GM12878 (cell line): ENCODE measurements around the gene HUS1. TPM values are rescaled to one million over a fixed set of nuclear protein-coding genes. Genes with fewer than 3 reads are reported as not detected.

ENCODE experiments used
- ATAC-seq: fragments of 200-7000 bp; cut with Tn5 transposase; 3 replicates; pipeline ENCODE4 v1.9.1; 2020; ENCODE audit warnings: mild to moderate bottlenecking, moderate library complexity
- BruUV-seq: library from RNA; stranded (reverse); fragments of 400-500 nt; replicated peaks from 2 replicates; lab custom pipeline; 2021; lab: Mats Ljungman, UMichigan
- CTCF ChIA-PET: fragments of 300-600 bp; sonication (Branson Sonifier 250); formaldehyde crosslinking; extraction: SDS; loops from one replicate; lab custom pipeline; 2021; ENCODE audit warnings: inconsistent platforms; lab: Yijun Ruan, JAX
- POLR2A ChIA-PET: fragments of 350-600 bp; formaldehyde crosslinking; extraction: SDS; loops from one replicate; lab custom pipeline; 2021; ENCODE audit warnings: inconsistent platforms; lab: Charles Lee
- RAD21 ChIA-PET: fragments of 300-600 bp; sonication (Branson Sonifier 250); formaldehyde crosslinking; loops from one replicate; lab custom pipeline; 2023; ENCODE audit warnings: antibody characterized with exemption; ENCODE audit not compliant: unreplicated experiment; lab: Charles Lee
- SMC1A ChIA-PET: fragments of 300-600 bp; sonication (Branson Sonifier 250); formaldehyde crosslinking; loops from one replicate; lab custom pipeline; 2023; ENCODE audit not compliant: unreplicated experiment, uncharacterized antibody; lab: Charles Lee
- DNase-seq: peaks from one replicate; pipeline ENCODE4 v3.0.0-alpha.2; 2011; ENCODE audit warnings: low read depth, low spot score
- FAIRE-seq: peaks from 3 replicates; lab custom pipeline; 2011; peaks lifted over from hg19 to GRCh38; lab: Jason Lieb, UNC
- H2AFZ ChIP-seq: 2 replicates; pipeline ENCODE4 v1.6.0; 2011; ENCODE audit warnings: low read depth, low read length, control low read depth; ENCODE audit not compliant: control insufficient read depth
- H3K27ac ChIP-seq: 2 replicates; pipeline ENCODE4 v1.5.1; 2011; ENCODE audit warnings: control low read depth; ENCODE audit not compliant: control insufficient read depth, insufficient read depth
- H3K27me3 ChIP-seq, 2 experiments: replicated peaks in 1 of 2; 2 replicates each; pipeline versions ENCODE4 v1.6.0 to v1.6.1; 2011; ENCODE audit warnings: low read length in 1 of 2; ENCODE audit not compliant: control insufficient read depth in 2 of 2, insufficient read depth in 2 of 2
- H3K36me3 ChIP-seq, 2 experiments: 2 replicates each; pipeline ENCODE4 v1.5.1; 2011; ENCODE audit warnings: low read length in 1 of 2; ENCODE audit not compliant: control insufficient read depth in 2 of 2, insufficient read depth in 2 of 2
- H3K4me1 ChIP-seq: 2 replicates; pipeline ENCODE4 v1.6.1; 2011; ENCODE audit warnings: mild to moderate bottlenecking, low read length, moderate library complexity, mixed read lengths; ENCODE audit not compliant: control insufficient read depth, insufficient read depth
- H3K4me2 ChIP-seq: 2 replicates; pipeline ENCODE4 v1.6.0; 2011; ENCODE audit warnings: control low read depth; ENCODE audit not compliant: control insufficient read depth, insufficient read depth
- H3K4me3 ChIP-seq: fragments of 200-600 bp; sonication (generic); 2 replicates; pipeline ENCODE4 v1.5.1; 2016
- H3K79me2 ChIP-seq: 2 replicates; pipeline ENCODE4 v1.6.0; 2011; ENCODE audit warnings: low read length; ENCODE audit not compliant: control insufficient read depth, insufficient read depth
- H3K9ac ChIP-seq: 2 replicates; pipeline ENCODE4 v1.8.0; 2011; ENCODE audit warnings: low read length, control low read depth, mixed read lengths; ENCODE audit not compliant: control insufficient read depth, insufficient read depth
- H3K9me3 ChIP-seq: replicated peaks from 3 replicates; pipeline ENCODE4 v1.5.1; 2011; ENCODE audit warnings: mild to moderate bottlenecking, low read length; ENCODE audit not compliant: control insufficient read depth, insufficient read depth
- H4K20me1 ChIP-seq: 2 replicates; pipeline ENCODE4 v1.6.0; 2011; ENCODE audit not compliant: control insufficient read depth, insufficient read depth
- ATF2 ChIP-seq: IDR thresholded peaks from 2 replicates; pipeline ENCODE4 v1.6.1; 2012; ENCODE audit warnings: low read length, inconsistent platforms
- ATF3 ChIP-seq: IDR thresholded peaks from 2 replicates; pipeline ENCODE4 v1.6.1; 2011; ENCODE audit warnings: low read depth, mild to moderate bottlenecking, low read length, moderate library complexity, borderline replicate concordance; ENCODE audit errors: extremely low read depth
- CBX3 ChIP-seq: fragments of 200-600 bp; sonication (generic); IDR thresholded peaks from 2 replicates; pipeline ENCODE4 v1.6.1; 2016; ENCODE audit warnings: low read depth, borderline replicate concordance
- ELK1 ChIP-seq: IDR thresholded peaks from 2 replicates; pipeline ENCODE4 v1.6.1; 2012; ENCODE audit warnings: low read depth, low read length, improper control_type of control experiment
- FOS ChIP-seq: IDR thresholded peaks from 3 replicates; pipeline ENCODE4 v1.6.1; 2011; ENCODE audit warnings: borderline replicate concordance; ENCODE audit not compliant: insufficient read length; ENCODE audit errors: extremely low read depth
- HCFC1 ChIP-seq: fragments of 150-350 bp; IDR thresholded peaks from 2 replicates; pipeline ENCODE4 v1.6.1; 2014; ENCODE audit warnings: low read length
- MEF2B ChIP-seq: fragments of 450-650 bp; IDR thresholded peaks from 2 replicates; pipeline ENCODE4 v1.6.1; 2018; ENCODE audit warnings: mild to moderate bottlenecking, moderate library complexity; ENCODE audit not compliant: partially characterized antibody, poor library complexity, severe bottlenecking
- MTA2 ChIP-seq: fragments of 450-650 bp; IDR thresholded peaks from 2 replicates; pipeline ENCODE4 v1.6.1; 2016; ENCODE audit warnings: low read depth, mild to moderate bottlenecking, moderate library complexity
- MXI1 ChIP-seq: fragments of 150-350 bp; IDR thresholded peaks from 2 replicates; pipeline ENCODE4 v1.6.1; 2011; ENCODE audit warnings: low read depth, mild to moderate bottlenecking, inconsistent platforms, low read length, improper control_type of control experiment
- NFXL1 ChIP-seq: fragments of 450-650 bp; IDR thresholded peaks from 2 replicates; pipeline ENCODE4 v1.6.1; 2017; ENCODE audit warnings: antibody characterized with exemption, mild to moderate bottlenecking, borderline replicate concordance
- PAX8 ChIP-seq: fragments of 450-650 bp; IDR thresholded peaks from 2 replicates; pipeline ENCODE4 v1.6.1; 2017; ENCODE audit warnings: mild to moderate bottlenecking, moderate library complexity
- RBBP5 ChIP-seq: fragments of 200-600 bp; sonication (generic); conservative IDR thresholded peaks from 2 replicates; pipeline ENCODE4 v1.6.1; 2016
- SIN3A ChIP-seq: IDR thresholded peaks from 2 replicates; pipeline ENCODE4 v1.6.1; 2012; ENCODE audit warnings: low read depth, low read length, improper control_type of control experiment
- STAT1 ChIP-seq: fragments of 450-650 bp; conservative IDR thresholded peaks from 2 replicates; pipeline ENCODE4 v1.6.1; 2014; ENCODE audit warnings: antibody characterized with exemption, mild to moderate bottlenecking
- ZNF274 ChIP-seq: IDR thresholded peaks from one replicate; pipeline ENCODE4 v1.8.0; 2011; ENCODE audit not compliant: insufficient read length, insufficient read depth
- WGBS: methylation state at CpG from one replicate; pipeline ENCODE4 v1.1.6; 2016; ENCODE audit warnings: low lambda C conversion rate; ENCODE audit not compliant: insufficient replicate concordance, insufficient coverage; ENCODE audit errors: missing lambda C conversion rate; 5-methylcytosine and 5-hydroxymethylcytosine counted together
- in situ Hi-C: fragments of 300-500 bp; cut with MboI; formaldehyde crosslinking; loops from 9 replicates; pipeline ENCODE4 v1.14.3; 2018; ENCODE audit warnings: mixed read lengths
- intact Hi-C: fragments of 100-400 bp; cut with micrococcal nuclease; formaldehyde crosslinking; loops from one replicate; pipeline ENCODE4 v1.14.2; 2022; ENCODE audit not compliant: unreplicated experiment
- polyA plus RNA-seq, 11 experiments: library from polyadenylated mRNA; depleted of rRNA in 4 of 11; unstranded in 6 of 11; stranded (reverse) in 5 of 11; fragments of >200 nt; fragmentation: Nextera tagmentation in 4 of 11; fragmentation: Illumina TruSeq in 1 of 11; extraction: Ambion mirVana in 4 of 11; extraction: Trizol in 1 of 11; gene quantifications; 1 replicate in 1 of 11; 2 replicates in 10 of 11; pipeline versions ENCODE4 v1.2.1 to v1.2.3, GENCODE V29; 2011 to 2016; ENCODE audit warnings: inconsistent platforms in 2 of 11, missing spikeins in 2 of 11, low read depth in 1 of 11
- total RNA-seq, 4 experiments: library from RNA; depleted of rRNA in 3 of 4; stranded (reverse); fragments of >200 nt in 3 of 4; fragmentation: Illumina TruSeq in 1 of 4; extraction: Trizol in 1 of 4; gene quantifications; 2 replicates each; pipeline versions ENCODE4 v1.2.1 to v1.2.3, GENCODE V29; 2013 to 2021

HUS1 gene
- total and polyA plus RNA-seq, 10 of the 15 experiments (the other 5 are each of a cell fraction or from before 2014, with no cell fraction given) = 10.4 to 35.5 (median 22.6) TPM

- 63% methylated on average over 3 of the region's 3 CpGs for WGBS
- Histone ChIP-seq H3K27me3 (no peaks in the 10 kb centered on the region), H3K4me1 (peaks cover 5% of the 10 kb centered on the region; the same call in 1 of the 2 replicates), H3K27ac (no peak overlapping the region), H3K4me2 (peak overlapping the region; percentile 82; the same call in 1 of the 2 replicates), H3K9ac (no peak overlapping the region), H4K20me1 (no peaks in the 10 kb centered on the region), H3K36me3 (no peaks in the 10 kb centered on the region), H3K9me3 (no peaks in the 10 kb centered on the region), H3K4me3 (no peak overlapping the region), H3K79me2 (no peaks in the 10 kb centered on the region), H2AFZ (no peak overlapping the region)
- FAIRE-seq (no peak), ATAC-seq (no peak), DNase-seq (no peak)
- RAD21 ChIA-PET = interaction anchor here (0.6 to 3.3 kb wide), 14 partner anchors 8 to 629 kb away, joined by 3 to 79 read pairs (median 6); partner anchors contain the start of genes PKD1L1 and UPP1
- in situ Hi-C loops (loop anchor here (5.0 kb wide), 1 partner anchor 115 kb away; no protein-coding TSS in a partner anchor), intact Hi-C loops (no loop called here)
- SMC1A ChIA-PET = interaction anchor here (0.8 to 2.3 kb wide), 12 partner anchors 23 to 144 kb away, joined by 3 to 41 read pairs (median 5); no protein-coding TSS in a partner anchor
- TF ChIP-seq RBBP5 = no peak
- no peak for TF ChIP-seq NFXL1
- no peak for TF ChIP-seq MXI1
- no peak for TF ChIP-seq CBX3
- no peak for TF ChIP-seq ZNF274
- TF ChIP-seq FOS = no peak
- no peak for TF ChIP-seq SIN3A
- no peak for TF ChIP-seq MTA2
- TF ChIP-seq PAX8 = no peak
- no peak for TF ChIP-seq MEF2B
- no peak for TF ChIP-seq ATF3
- no peak for TF ChIP-seq STAT1
- TF ChIP-seq ELK1 = no peak
- TF ChIP-seq HCFC1 = no peak
- TF ChIP-seq ATF2 = no peak
- no TSS peak for BruUV-seq
- POLR2A ChIA-PET = interaction anchor here (0.6 to 1.9 kb wide), 2 partner anchors 92 to 95 kb away, joined by 5 to 8 read pairs; no protein-coding TSS in a partner anchor
- CTCF ChIA-PET = interaction anchor here (0.6 to 7.5 kb wide), 22 partner anchors 8 to 162 kb away, joined by 3 to 210 read pairs (median 4); no protein-coding TSS in a partner anchor
Measured at GRCh38 chr7:47992446-47992845, 13.0 kb upstream of the HUS1 start.
